Measurements from ENCODE around the gene CCDC87. TPM values are rescaled to one million over a fixed set of nuclear protein-coding genes. Genes with fewer than 3 reads are reported as not detected.

The CCDC87 gene
- total and polyA plus RNA-seq, 2 donors (not counting 3 experiments of a cell fraction or from before 2014, with no cell fraction given) = 0.06 to 0.22 TPM

GRCh38 chr11:66559142-66559865, 33.6 kb downstream of the CCDC87 start:
- Histone ChIP-seq H3K9me1 (replicated peaks; ENCODE audit: control insufficient read depth, extremely low read depth, insufficient read depth, low read length) (no peaks in the 10 kb centered on the region), H3K27ac (ENCODE audit: insufficient read depth, low read depth, low read length) (no peak overlapping the region), H3K4me3 (replicated peaks in 1 of 3; ENCODE audit: insufficient read depth in 1 of 3, low read depth in 1 of 3, low read length in 3 of 3) (no peak overlapping the region), H4K20me1 (replicated peaks; ENCODE audit: control insufficient read depth, extremely low read depth, insufficient read depth, low read length) (no peaks in the 10 kb centered on the region), H3K27me3 (ENCODE audit: control insufficient read depth in 2 of 2, insufficient read depth in 2 of 2, low read length in 2 of 2) (peaks cover 5 to 6% of the 10 kb centered on the region in 2 experiments), H3K79me2 (ENCODE audit: control insufficient read depth, insufficient read depth, low read length) (no peaks in the 10 kb centered on the region), H3K9me3 (replicated peaks; ENCODE audit: control insufficient read depth, insufficient read depth, low read length) (no peaks in the 10 kb centered on the region), H3K36me3 (ENCODE audit: control insufficient read depth in 2 of 2, extremely low read depth in 1 of 2, insufficient read depth in 2 of 2, low read length in 2 of 2) (no peaks in the 10 kb centered on the region), H3K4me2 (ENCODE audit: insufficient read depth, low read length) (no peak overlapping the region), H2AFZ (ENCODE audit: low read depth, low read length) (peak overlapping the region; percentile 55), H3K9ac (replicated peaks; ENCODE audit: extremely low read depth, insufficient read depth, low read length) (no peak overlapping the region), H3K4me1 (ENCODE audit: control insufficient read depth, extremely low read depth, insufficient read depth, low read length) (no peaks in the 10 kb centered on the region)
- intact Hi-C loops (cut with micrococcal nuclease) = no loop called here
- POLR2A ChIA-PET = interaction anchor here (0.7 kb wide), 1 partner anchor 13 kb away, joined by 4 read pairs; the partner anchor contains the start of gene ZDHHC24
- TF ChIP-seq EZH2 (IDR thresholded peaks at IDR 0.05; ENCODE audit: borderline replicate concordance, low read depth, low read length, severe bottlenecking) (no peak), MAX (IDR thresholded peaks at IDR 0.05; ENCODE audit: insufficient read depth, insufficient read length) (peak; percentile 42)
- no TSS peak for BruUV-seq (replicated peaks)
- FAIRE-seq = no peak
- CTCF ChIA-PET = interaction anchor here (1.2 to 1.4 kb wide), 2 partner anchors 9 to 119 kb away, joined by 4 to 7 read pairs; partner anchors contain the start of gene CTSF
- no peak for DNase-seq (ENCODE audit: low read depth, low spot score)
- dilution Hi-C loops (cut with MboI; ENCODE audit: extremely low pct_ligation_motif_present, low sequenced_read_pairs) = no loop called here

GRCh38 chr11:66557733-66558326, 35.0 kb downstream of the CCDC87 start:
- Histone ChIP-seq H3K4me3 (replicated peaks in 1 of 3; ENCODE audit: insufficient read depth in 1 of 3, low read depth in 1 of 3, low read length in 3 of 3) (no peak overlapping the region), H3K27ac (ENCODE audit: insufficient read depth, low read depth, low read length) (no peak overlapping the region), H3K4me1 (ENCODE audit: control insufficient read depth, extremely low read depth, insufficient read depth, low read length) (no peaks in the 10 kb centered on the region), H4K20me1 (replicated peaks; ENCODE audit: control insufficient read depth, extremely low read depth, insufficient read depth, low read length) (no peaks in the 10 kb centered on the region), H3K36me3 (ENCODE audit: control insufficient read depth in 2 of 2, extremely low read depth in 1 of 2, insufficient read depth in 2 of 2, low read length in 2 of 2) (no peaks in the 10 kb centered on the region), H3K79me2 (ENCODE audit: control insufficient read depth, insufficient read depth, low read length) (no peaks in the 10 kb centered on the region), H3K9me1 (replicated peaks; ENCODE audit: control insufficient read depth, extremely low read depth, insufficient read depth, low read length) (no peaks in the 10 kb centered on the region), H3K27me3 (ENCODE audit: control insufficient read depth in 2 of 2, insufficient read depth in 2 of 2, low read length in 2 of 2) (peaks cover 5 to 6% of the 10 kb centered on the region in 2 experiments), H3K9ac (replicated peaks; ENCODE audit: extremely low read depth, insufficient read depth, low read length) (no peak overlapping the region), H2AFZ (ENCODE audit: low read depth, low read length) (no peak overlapping the region), H3K4me2 (ENCODE audit: insufficient read depth, low read length) (no peak overlapping the region), H3K9me3 (replicated peaks; ENCODE audit: control insufficient read depth, insufficient read depth, low read length) (no peaks in the 10 kb centered on the region)
- intact Hi-C loops (cut with micrococcal nuclease) = no loop called here
- FAIRE-seq (no peak), DNase-seq (ENCODE audit: low read depth, low spot score) (no peak)
- ChIA-PET POLR2A (no interaction called here), CTCF (no interaction called here)
- BruUV-seq (replicated peaks) = no TSS peak
- TF ChIP-seq POLR2AphosphoS5 (IDR thresholded peaks at IDR 0.05; ENCODE audit: insufficient read depth, low read depth, low read length) (no peak), POLR2A (IDR thresholded peaks at IDR 0.05; ENCODE audit: low read depth, low read length) (no peak), MYC (IDR thresholded peaks at IDR 0.05; ENCODE audit: low read depth, low read length) (no peak), FOS (IDR thresholded peaks at IDR 0.05; ENCODE audit: borderline replicate concordance, insufficient read depth, low read length) (no peak), JUN (IDR thresholded peaks at IDR 0.05; ENCODE audit: borderline replicate concordance, insufficient read depth, insufficient read length, low read depth) (no peak), EZH2 (IDR thresholded peaks at IDR 0.05; ENCODE audit: borderline replicate concordance, low read depth, low read length, severe bottlenecking) (no peak), GATA2 (IDR thresholded peaks at IDR 0.05; ENCODE audit: insufficient read depth, insufficient read length, low read depth, low read length) (no peak)
- dilution Hi-C loops (cut with MboI; ENCODE audit: extremely low pct_ligation_motif_present, low sequenced_read_pairs) = no loop called here
